Vagina (tissue), 2 donors: ENCODE data around the gene ITPR1.

Experiments
- CTCF ChIP-seq, 3 experiments: fragments of 450-650 bp in 2 of 3; fragments of 200-600 bp in 1 of 3; sonication (generic) in 1 of 3; IDR thresholded peaks; one replicate each; pipeline ENCODE4 v1.5.1; 2017 to 2019; ENCODE audit warnings: antibody characterized with exemption in 3 of 3, mild to moderate bottlenecking in 2 of 3, moderate library complexity in 2 of 3
- POLR2A ChIP-seq, 2 donors: fragments of 450-650 bp; IDR thresholded peaks; one replicate each; pipeline ENCODE4 v1.6.1; 2017; ENCODE audit warnings: antibody characterized with exemption in 2 of 2, mild to moderate bottlenecking in 2 of 2, moderate library complexity in 2 of 2

GRCh38 chr3:4761759-4762158 lies 268.6 kb downstream of the ITPR1 start:
- TF ChIP-seq POLR2A (IDR thresholded peaks at IDR 0.05) (no peak), CTCF (IDR thresholded peaks at IDR 0.05) (no peak)
